H1 (cell line): ENCODE results near the gene RPL36AL. TPM values are rescaled to one million over a fixed set of nuclear protein-coding genes. Genes with fewer than 3 reads are reported as not detected.

Experiments
- ATF3 ChIP-seq: IDR thresholded peaks from 2 replicates; pipeline ENCODE4 v1.6.1; 2011; ENCODE audit warnings: low read depth, mild to moderate bottlenecking, low read length; ENCODE audit not compliant: insufficient read depth
- BCL11A ChIP-seq, 2 experiments: IDR thresholded peaks; one replicate each; pipeline ENCODE4 v1.6.1; 2011; ENCODE audit warnings: low read depth in 2 of 2, low read length in 2 of 2, mild to moderate bottlenecking in 2 of 2
- BRCA1 ChIP-seq: IDR thresholded peaks from 2 replicates; pipeline ENCODE4 v1.6.1; 2012; ENCODE audit warnings: low read depth, low read length, improper control_type of control experiment
- CBX5 ChIP-seq: fragments of 300-800, 300-1000 bp; sonication (generic); IDR thresholded peaks from 2 replicates; pipeline ENCODE4 v1.7.1; 2016; ENCODE audit warnings: antibody characterized with exemption, low read length, low read depth
- CTBP2 ChIP-seq: IDR thresholded peaks from 2 replicates; pipeline ENCODE4 v1.7.0; 2011; ENCODE audit warnings: borderline replicate concordance, mild to moderate bottlenecking, moderate library complexity, mixed read lengths, low read length; ENCODE audit not compliant: insufficient read depth, insufficient read length
- EGR1 ChIP-seq: IDR thresholded peaks from 2 replicates; pipeline ENCODE4 v1.6.1; 2011; ENCODE audit warnings: low read depth, low read length, borderline replicate concordance
- EP300 ChIP-seq, 2 experiments: IDR thresholded peaks; 1 replicate in 1 of 2; 2 replicates in 1 of 2; pipeline ENCODE4 v1.6.1; 2011 to 2012; ENCODE audit warnings: low read depth in 2 of 2, low read length in 2 of 2, mild to moderate bottlenecking in 2 of 2, borderline replicate concordance in 1 of 2, inconsistent platforms in 1 of 2, moderate library complexity in 1 of 2
- GTF2F1 ChIP-seq: IDR thresholded peaks from 2 replicates; pipeline ENCODE4 v1.6.1; 2012; ENCODE audit warnings: low read depth, low read length, improper control_type of control experiment, borderline replicate concordance
- JUND ChIP-seq: IDR thresholded peaks from 2 replicates; pipeline ENCODE4 v1.6.1; 2011; ENCODE audit warnings: mild to moderate bottlenecking, improper control_type of control experiment, low read length
- KDM5A ChIP-seq: fragments of 200-600 bp; IDR thresholded peaks from 2 replicates; pipeline ENCODE4 v1.7.1; 2012; ENCODE audit warnings: mild to moderate bottlenecking, low read length, inconsistent platforms, mixed read lengths
- NANOG ChIP-seq: IDR thresholded peaks from 2 replicates; pipeline ENCODE4 v1.6.1; 2011; ENCODE audit warnings: low read length, low read depth, mild to moderate bottlenecking, inconsistent platforms; ENCODE audit not compliant: insufficient read depth, poor library complexity, severe bottlenecking
- RAD21 ChIP-seq, 2 experiments: IDR thresholded peaks in 1 of 2; conservative IDR thresholded peaks in 1 of 2; 2 replicates each; pipeline ENCODE4 v1.6.1; 2011; ENCODE audit warnings: low read depth in 2 of 2, low read length in 2 of 2, improper control_type of control experiment in 1 of 2, inconsistent platforms in 1 of 2, mild to moderate bottlenecking in 1 of 2, moderate library complexity in 1 of 2
- RFX5 ChIP-seq: IDR thresholded peaks from 2 replicates; pipeline ENCODE4 v1.6.1; 2011; ENCODE audit warnings: low read depth, low read length, improper control_type of control experiment, borderline replicate concordance
- SAP30 ChIP-seq: fragments of 300-600 bp; sonication (generic); IDR thresholded peaks from 2 replicates; pipeline ENCODE4 v1.7.1; 2012; ENCODE audit warnings: low read length, moderate library complexity, mild to moderate bottlenecking, inconsistent platforms; ENCODE audit not compliant: insufficient read depth, insufficient replicate concordance
- SIN3A ChIP-seq, 2 experiments: IDR thresholded peaks in 1 of 2; conservative IDR thresholded peaks in 1 of 2; 2 replicates each; pipeline ENCODE4 v1.6.1; 2011 to 2012; ENCODE audit warnings: low read length in 2 of 2, improper control_type of control experiment in 1 of 2, low read depth in 1 of 2, mild to moderate bottlenecking in 1 of 2
- SIRT6 ChIP-seq: IDR thresholded peaks from one replicate; pipeline ENCODE4 v1.7.1; 2012; ENCODE audit warnings: low read length, inconsistent platforms
- SRF ChIP-seq: IDR thresholded peaks from 2 replicates; pipeline ENCODE4 v1.6.1; 2011; ENCODE audit warnings: mild to moderate bottlenecking, low read depth, low read length, moderate library complexity
- SUZ12 ChIP-seq: fragments of 200-600 bp; sonication (generic); IDR thresholded peaks from 2 replicates; pipeline ENCODE4 v1.6.1; 2012; ENCODE audit warnings: mild to moderate bottlenecking, inconsistent platforms, low read length, moderate library complexity, mixed read lengths
- TAF1 ChIP-seq: IDR thresholded peaks from 2 replicates; pipeline ENCODE4 v1.6.1; 2011; ENCODE audit warnings: mild to moderate bottlenecking, low read depth, low read length
- TBP ChIP-seq: IDR thresholded peaks from 2 replicates; pipeline ENCODE4 v1.6.1; 2011; ENCODE audit warnings: low read depth, low read length, improper control_type of control experiment
- YY1 ChIP-seq: IDR thresholded peaks from 2 replicates; pipeline ENCODE4 v1.6.1; 2011; ENCODE audit warnings: low read depth, mild to moderate bottlenecking, low read length
- ZNF274 ChIP-seq: IDR thresholded peaks from 2 replicates; pipeline ENCODE4 v1.7.0; 2012; ENCODE audit warnings: low read length, borderline replicate concordance; ENCODE audit errors: extremely low read depth
- polyA plus RNA-seq, 7 experiments: library from polyadenylated mRNA; depleted of rRNA in 3 of 7; stranded (reverse) in 5 of 7; unstranded in 2 of 7; fragments of >200 nt in 5 of 7; fragments of 200-250 nt in 2 of 7; gene quantifications; 1 replicate in 5 of 7; 2 replicates in 1 of 7; 4 replicates in 1 of 7; pipeline versions ENCODE4 v1.2.1 to v1.2.3, GENCODE V29; 2011 to 2013; ENCODE audit warnings: missing spikeins in 2 of 7, mixed read lengths in 2 of 7
- total RNA-seq: library from RNA; stranded (reverse); fragmentation: NEBNext Ultra II Directional; extraction: Animal tissue kit (Norgen Biotek cat#: 25700); gene quantifications from 2 replicates; pipeline ENCODE4 v1.2.1, GENCODE V29; 2021

RPL36AL gene
- total and polyA plus RNA-seq, 2 of the 8 experiments (the other 6 are each of a cell fraction or from before 2014, with no cell fraction given) = 138 to 230 TPM

DNA sequence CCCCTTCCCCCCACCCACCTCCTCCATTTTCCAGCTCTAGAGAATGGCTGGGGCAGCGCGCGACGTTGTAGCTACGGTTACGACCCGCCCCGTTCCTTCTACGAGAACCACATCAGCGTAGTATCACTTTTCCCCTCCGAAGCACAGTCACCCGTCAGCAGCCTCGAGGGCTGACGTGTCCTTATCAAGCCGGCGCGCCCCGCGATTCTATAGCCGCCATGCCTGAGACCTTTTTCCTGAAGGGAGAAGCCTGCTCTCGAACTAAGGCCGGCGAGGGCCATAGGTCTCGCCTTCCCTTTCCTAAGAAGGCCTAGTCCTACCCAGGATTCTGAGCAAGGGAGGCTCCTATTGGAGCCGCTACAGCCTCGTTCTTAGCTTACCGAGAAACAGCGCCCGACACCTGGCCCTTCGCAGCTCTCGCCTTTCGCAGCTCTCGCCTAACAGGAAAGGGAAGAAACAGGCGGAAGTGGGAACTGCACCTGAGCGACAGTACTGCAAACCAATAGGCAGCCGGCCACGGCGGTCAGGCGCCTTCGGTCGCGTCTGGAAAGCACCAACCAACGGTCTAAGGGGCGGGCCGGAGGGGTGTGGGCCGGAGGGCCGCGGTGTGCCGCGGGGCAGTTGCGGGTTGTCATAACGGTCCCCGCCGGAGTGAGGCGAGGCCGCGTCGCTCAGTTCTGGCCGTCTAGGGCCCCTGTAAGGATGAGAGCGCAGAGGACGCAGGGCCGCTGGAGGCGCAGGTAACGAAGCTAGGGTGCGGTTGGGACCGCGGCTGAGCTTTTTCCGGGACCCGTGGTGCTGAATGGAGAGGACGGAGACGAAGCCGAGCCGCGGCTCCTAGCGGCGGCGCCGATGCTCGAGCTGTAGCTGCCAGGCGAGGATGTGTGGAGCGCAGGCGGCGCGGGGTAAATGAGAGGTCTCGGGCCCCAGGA lies at the start of gene RPL36AL, which contains the start of gene MGAT2 (continued):
- no peak for TF ChIP-seq NANOG
- TF ChIP-seq SIRT6 = no peak
- no peak for TF ChIP-seq SRF
- no peak for TF ChIP-seq ATF3
- 0 out of 4 replicates have a peak, but pooled peaks of 1 of the 2 experiments have one; percentile 1 for TF ChIP-seq RAD21 (IDR thresholded peaks at IDR 0.05 in 1 of 2, conservative IDR thresholded peaks at IDR 0.05 in 1 of 2; ENCODE audit: low read depth in 2 of 2, low read length in 2 of 2)
- TF ChIP-seq CBX5 = no peak
- TF ChIP-seq JUND = no peak
- TF ChIP-seq EP300 (IDR thresholded peaks at IDR 0.05; ENCODE audit: borderline replicate concordance in 1 of 2, low read depth in 2 of 2, low read length in 2 of 2) = no peak
- no peak for TF ChIP-seq RFX5
- no peak for TF ChIP-seq CTBP2
- TF ChIP-seq TBP = peak; percentile 90; the same call in 1 of the 2 replicates
- no peak for TF ChIP-seq GTF2F1
- TF ChIP-seq KDM5A = peak; percentile 42; the same call in 1 of the 2 replicates
- no peak for TF ChIP-seq SAP30
- no peak for TF ChIP-seq EGR1
- no peak for TF ChIP-seq ZNF274
- TF ChIP-seq TAF1 = peak; percentile 96
- TF ChIP-seq YY1 = no peak
- no peak for TF ChIP-seq BRCA1
- TF ChIP-seq BCL11A (IDR thresholded peaks at IDR 0.05; ENCODE audit: low read depth in 2 of 2, low read length in 2 of 2) = no peak
- no peak for TF ChIP-seq SUZ12
- peak; percentile 21 to 48; a peak in 2 of 4 replicates for TF ChIP-seq SIN3A (conservative IDR thresholded peaks at IDR 0.05 in 1 of 2, IDR thresholded peaks at IDR 0.05 in 1 of 2; ENCODE audit: low read depth in 1 of 2, low read length in 2 of 2)
